Neutrophil (primary cell): ENCODE results near the gene SELENOV.

ENCODE experiments used
- H3K27ac ChIP-seq: fragments of 200-600 bp; sonication (generic); 2 replicates; pipeline ENCODE4 v1.5.1; 2016; ENCODE audit warnings: mild to moderate bottlenecking, moderate library complexity
- H3K27me3 ChIP-seq: fragments of 200-600 bp; sonication (generic); 2 replicates; pipeline ENCODE4 v1.6.0; 2016; ENCODE audit warnings: mild to moderate bottlenecking
- H3K36me3 ChIP-seq: fragments of 200-600 bp; sonication (generic); 2 replicates; pipeline ENCODE4 v1.5.1; 2017
- H3K4me1 ChIP-seq, 2 experiments: fragments of 200-600 bp in 1 of 2; sonication (generic) in 1 of 2; 1 replicate in 1 of 2; 2 replicates in 1 of 2; pipeline versions ENCODE4 v1.5.1 to v1.6.1; 2013 to 2016; ENCODE audit warnings: low read depth in 1 of 2, low read length in 1 of 2, mild to moderate bottlenecking in 1 of 2, moderate library complexity in 1 of 2; ENCODE audit not compliant: control insufficient read depth in 1 of 2, insufficient read depth in 1 of 2
- H3K4me3 ChIP-seq, 2 experiments: fragments of 200-600 bp in 1 of 2; sonication (generic) in 1 of 2; 1 replicate in 1 of 2; 2 replicates in 1 of 2; pipeline ENCODE4 v1.5.1; 2013 to 2016; ENCODE audit warnings: low read depth in 1 of 2, low read length in 1 of 2, mild to moderate bottlenecking in 1 of 2, moderate library complexity in 1 of 2
- H3K9me3 ChIP-seq: fragments of 200-600 bp; sonication (generic); 2 replicates; pipeline ENCODE4 v1.5.1; 2016
- TF ChIP-seq, protein P1 (sequence below): fragments of 200-600 bp; sonication (generic); IDR thresholded peaks from 2 replicates; pipeline ENCODE4 v1.5.1; 2016; ENCODE audit warnings: antibody characterized with exemption

The SELENOV gene

DNA sequence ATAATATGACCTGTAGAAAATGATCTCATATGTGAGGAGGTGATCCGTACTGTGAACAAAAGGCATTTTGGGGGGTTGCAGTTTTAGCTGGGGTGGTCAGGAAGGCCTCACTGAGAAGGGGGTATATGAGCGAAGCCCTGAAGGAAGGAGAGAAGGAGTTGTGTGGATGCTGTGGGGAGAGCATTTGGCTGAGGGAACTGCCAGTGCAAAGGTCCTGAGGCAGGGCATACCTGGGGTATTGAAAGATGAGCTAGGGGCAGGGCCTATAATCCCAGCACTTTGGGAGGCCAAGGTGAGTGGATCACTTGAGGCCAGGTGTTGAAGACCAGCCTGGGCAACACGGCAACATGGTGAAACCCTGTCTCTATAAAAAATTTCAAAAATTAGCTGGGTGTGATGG is 2.5 kb downstream of the SELENOV start:
- Histone ChIP-seq H3K27me3 (peaks cover 78% of the 10 kb centered on the region), H3K4me3 (no peak overlapping the region), H3K27ac (no peak overlapping the region), H3K36me3 (no peaks in the 10 kb centered on the region), H3K9me3 (no peaks in the 10 kb centered on the region), H3K4me1 (no peaks in the 10 kb centered on the region)
- TF ChIP-seq, protein P1, sequence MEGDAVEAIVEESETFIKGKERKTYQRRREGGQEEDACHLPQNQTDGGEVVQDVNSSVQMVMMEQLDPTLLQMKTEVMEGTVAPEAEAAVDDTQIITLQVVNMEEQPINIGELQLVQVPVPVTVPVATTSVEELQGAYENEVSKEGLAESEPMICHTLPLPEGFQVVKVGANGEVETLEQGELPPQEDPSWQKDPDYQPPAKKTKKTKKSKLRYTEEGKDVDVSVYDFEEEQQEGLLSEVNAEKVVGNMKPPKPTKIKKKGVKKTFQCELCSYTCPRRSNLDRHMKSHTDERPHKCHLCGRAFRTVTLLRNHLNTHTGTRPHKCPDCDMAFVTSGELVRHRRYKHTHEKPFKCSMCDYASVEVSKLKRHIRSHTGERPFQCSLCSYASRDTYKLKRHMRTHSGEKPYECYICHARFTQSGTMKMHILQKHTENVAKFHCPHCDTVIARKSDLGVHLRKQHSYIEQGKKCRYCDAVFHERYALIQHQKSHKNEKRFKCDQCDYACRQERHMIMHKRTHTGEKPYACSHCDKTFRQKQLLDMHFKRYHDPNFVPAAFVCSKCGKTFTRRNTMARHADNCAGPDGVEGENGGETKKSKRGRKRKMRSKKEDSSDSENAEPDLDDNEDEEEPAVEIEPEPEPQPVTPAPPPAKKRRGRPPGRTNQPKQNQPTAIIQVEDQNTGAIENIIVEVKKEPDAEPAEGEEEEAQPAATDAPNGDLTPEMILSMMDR, result no peak

GRCh38 chr19:39518458-39518857 is 3.5 kb downstream of the SELENOV start:
- TF ChIP-seq, protein P1, result no peak
- no peak overlapping the region for H3K4me3 ChIP-seq
- no peaks in the 10 kb centered on the region for H3K36me3 ChIP-seq

GRCh38 chr19:39518975-39519374 is 4.0 kb downstream of the SELENOV start:
- TF ChIP-seq, protein P1, result no peak
- Histone ChIP-seq H3K4me1 (no peaks in the 10 kb centered on the region), H3K4me3 (no peak overlapping the region), H3K36me3 (no peaks in the 10 kb centered on the region), H3K9me3 (no peaks in the 10 kb centered on the region), H3K27ac (no peak overlapping the region), H3K27me3 (peaks cover 63% of the 10 kb centered on the region)

More at GRCh38 chr19:39518458-39518857, 3.5 kb downstream of the SELENOV start:
- Histone ChIP-seq H3K27ac (no peak overlapping the region), H3K27me3 (peaks cover 68% of the 10 kb centered on the region), H3K9me3 (no peaks in the 10 kb centered on the region), H3K4me1 (no peaks in the 10 kb centered on the region)

DNA sequence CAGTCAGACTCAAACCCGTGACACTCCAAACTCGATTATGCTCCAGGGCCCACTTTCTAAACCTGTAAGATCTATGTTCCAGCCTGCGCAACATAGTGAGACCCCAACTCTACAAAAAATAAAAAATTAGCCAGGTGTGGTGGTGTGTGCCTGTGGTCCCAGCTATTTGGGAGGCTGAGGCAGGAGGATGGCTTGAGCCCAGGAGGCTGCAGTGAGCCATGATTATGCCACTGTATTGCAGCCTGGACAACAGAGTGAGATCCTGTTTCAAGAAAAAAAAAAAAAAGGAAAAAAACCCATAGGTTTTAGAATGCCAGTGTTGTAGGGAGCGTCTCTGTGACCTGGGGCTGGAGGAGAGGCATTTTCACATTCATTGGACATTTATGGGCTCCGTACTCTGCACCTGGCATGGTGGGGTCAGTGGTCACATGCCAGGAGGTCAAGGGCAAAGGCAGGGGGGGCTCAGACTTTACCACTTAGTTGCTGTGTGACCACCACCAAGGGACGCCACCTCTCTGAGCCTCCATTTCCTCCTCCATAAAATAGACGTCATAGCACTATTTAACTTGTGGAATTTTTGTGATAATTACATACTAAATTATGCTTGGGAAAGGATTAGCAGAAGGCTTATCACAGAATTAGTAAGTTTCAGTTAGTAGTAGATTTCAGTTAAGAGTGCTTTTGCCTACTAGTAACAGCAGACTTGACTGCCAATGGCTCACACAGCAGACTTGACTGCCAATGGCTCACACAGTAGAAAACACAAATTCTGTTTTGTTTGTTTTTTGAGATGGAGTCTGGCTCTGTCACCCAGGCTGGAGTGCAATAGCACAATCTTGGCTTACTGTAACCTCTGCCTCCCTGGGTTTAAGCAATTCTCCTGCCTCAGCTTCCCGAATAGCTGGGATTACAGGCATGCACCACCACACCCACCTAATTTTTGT is 5.9 kb downstream of the SELENOV start:
- Histone ChIP-seq H3K27me3 (peaks cover 44% of the 10 kb centered on the region), H3K4me1 (no peaks in the 10 kb centered on the region), H3K36me3 (no peaks in the 10 kb centered on the region), H3K4me3 (no peak overlapping the region), H3K9me3 (no peaks in the 10 kb centered on the region), H3K27ac (no peak overlapping the region)
- TF ChIP-seq, protein P1, result no peak

DNA sequence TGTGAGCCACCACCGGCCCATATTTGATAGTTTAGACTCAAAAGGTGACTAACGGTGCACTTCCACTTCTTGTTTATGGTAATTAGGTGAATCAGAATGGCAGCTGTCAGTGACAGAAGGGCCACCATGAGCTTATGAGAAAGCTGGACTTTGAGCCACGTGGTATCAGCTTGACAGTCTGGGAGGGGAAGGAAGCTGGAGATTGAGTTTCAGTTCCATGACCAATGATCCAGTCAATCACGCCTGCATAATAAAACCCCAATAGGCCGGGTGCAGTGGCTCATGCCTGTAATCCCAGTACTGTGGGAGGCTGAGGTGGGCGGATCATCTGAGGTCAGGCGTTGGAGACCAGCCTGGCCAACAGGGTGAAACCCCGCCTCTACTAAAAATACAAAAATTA is 9.6 kb downstream of the SELENOV start:
- Histone ChIP-seq H3K4me1 (no peaks in the 10 kb centered on the region), H3K27ac (no peak overlapping the region), H3K27me3 (peaks cover 7% of the 10 kb centered on the region), H3K36me3 (no peaks in the 10 kb centered on the region), H3K4me3 (no peak overlapping the region), H3K9me3 (no peaks in the 10 kb centered on the region)
- TF ChIP-seq, protein P1, result no peak
